Dedifferentiated amniotic fluid mesenchymal stem cell (primary cell): ENCODE data around the gene GPC1.

Experiments used
- DNase-seq: peaks from one replicate; pipeline ENCODE4 v3.0.0-alpha.2; 2016; ENCODE audit errors: extremely low spot score

Gene GPC1

GRCh38 chr2:240412975-240413812 is 22.3 kb upstream of the GPC1 start:
- DNase-seq: no peak

- DNase-seq: no peak
Observed at GRCh38 chr2:240413813-240414429, 21.5 kb upstream of the GPC1 start.

DNA sequence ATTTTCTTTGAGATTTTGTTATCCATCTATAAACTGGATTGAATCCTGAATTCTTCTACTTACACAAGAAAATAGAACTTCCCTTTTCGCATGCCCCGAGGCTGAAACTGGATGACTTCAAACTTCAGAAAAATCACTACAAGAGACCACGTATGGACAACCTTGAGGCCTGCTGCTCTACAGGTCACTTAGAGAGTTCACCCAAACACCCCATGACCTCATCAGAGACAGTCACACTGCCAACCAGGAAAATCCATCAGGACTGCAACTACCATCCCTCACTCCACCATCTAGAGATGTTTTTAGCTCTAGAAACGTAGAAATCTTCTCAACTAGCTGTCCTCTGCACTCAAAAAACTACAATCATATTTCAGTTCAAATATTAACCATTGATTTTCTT is 18.6 kb upstream of the GPC1 start:
- no peak for DNase-seq

DNA sequence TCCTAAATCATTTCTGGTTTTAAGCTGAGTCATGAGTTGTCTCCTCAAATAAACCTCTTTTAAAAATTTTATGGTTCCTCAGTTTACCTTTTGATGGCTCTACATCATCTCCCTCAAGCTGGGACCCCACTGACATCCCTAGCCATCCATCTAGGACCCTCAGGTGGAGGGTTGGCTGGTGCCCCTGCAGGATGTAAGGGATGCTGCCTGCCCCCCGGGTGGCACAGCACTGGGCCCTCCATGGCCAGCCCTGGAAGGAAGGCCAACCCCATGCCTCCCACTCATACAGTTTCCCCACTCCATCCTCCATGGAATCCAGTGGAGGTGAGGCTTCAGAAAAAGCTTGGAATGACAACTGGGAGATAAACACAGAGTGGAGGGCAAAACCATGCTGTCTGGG is 17.2 kb upstream of the GPC1 start:
- DNase-seq: no peak

DNA sequence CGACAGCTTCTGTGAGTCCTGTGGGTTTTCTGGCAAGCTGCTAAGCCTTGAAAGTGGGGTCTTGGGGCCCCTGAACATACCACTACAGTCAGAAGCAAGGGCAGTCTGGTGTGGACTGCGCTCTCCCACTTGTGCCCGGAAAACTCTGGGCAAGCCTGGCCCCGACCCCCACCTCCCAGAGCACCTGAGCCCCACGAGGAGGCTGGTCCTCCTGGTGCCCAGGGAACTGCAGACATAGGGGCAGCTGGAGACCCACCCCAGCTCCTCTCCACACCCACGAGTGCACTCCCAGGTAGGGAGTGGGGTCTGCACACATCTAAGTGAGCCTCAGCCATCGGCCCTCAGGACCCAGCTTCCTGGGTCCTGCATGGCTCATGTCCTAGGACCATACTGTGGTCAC is 16.2 kb upstream of the GPC1 start:
- DNase-seq: no peak

DNA sequence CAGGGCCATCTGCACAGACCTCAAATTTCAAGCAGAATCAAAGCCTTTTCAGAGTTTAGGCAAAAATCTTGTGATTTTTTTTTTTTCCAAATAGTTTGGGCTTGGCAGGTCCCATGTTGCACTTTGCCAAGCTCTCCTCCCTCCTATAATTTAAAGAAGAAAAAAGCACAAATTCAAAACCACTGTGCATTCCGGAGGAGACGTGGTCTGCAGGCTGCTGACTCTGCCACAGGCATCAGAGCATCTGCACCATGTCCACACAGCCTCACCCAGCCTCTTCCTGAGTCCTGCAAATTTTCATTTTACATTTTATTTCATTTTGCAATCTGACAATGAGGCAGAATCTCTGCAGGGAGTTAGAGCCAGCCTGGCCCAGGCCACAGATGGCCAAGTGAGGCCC is 15.7 kb upstream of the GPC1 start:
- DNase-seq: no peak

- DNase-seq: no peak
Observed at GRCh38 chr2:240420206-240421104, 15.0 kb upstream of the GPC1 start.

DNA sequence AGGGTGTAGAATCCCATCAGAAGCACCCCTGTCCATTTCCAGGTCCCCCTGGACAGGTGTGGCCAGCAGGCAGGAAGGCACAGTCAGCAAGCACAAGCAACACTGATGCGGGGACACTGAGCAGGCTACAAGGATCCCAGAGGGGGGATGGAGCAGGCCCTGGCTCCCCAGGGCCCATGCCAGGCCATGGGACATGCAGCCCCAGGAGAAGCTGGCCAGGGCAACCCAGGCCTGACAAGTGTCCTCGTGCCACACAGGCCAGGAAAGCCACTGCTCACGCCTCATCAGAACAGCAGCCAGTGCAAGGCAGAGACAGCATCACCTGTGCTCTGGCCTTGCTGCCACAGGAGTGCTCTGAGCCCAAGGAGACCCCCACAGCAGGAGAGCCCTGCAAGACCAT is 14.1 kb upstream of the GPC1 start:
- no peak for DNase-seq

DNA sequence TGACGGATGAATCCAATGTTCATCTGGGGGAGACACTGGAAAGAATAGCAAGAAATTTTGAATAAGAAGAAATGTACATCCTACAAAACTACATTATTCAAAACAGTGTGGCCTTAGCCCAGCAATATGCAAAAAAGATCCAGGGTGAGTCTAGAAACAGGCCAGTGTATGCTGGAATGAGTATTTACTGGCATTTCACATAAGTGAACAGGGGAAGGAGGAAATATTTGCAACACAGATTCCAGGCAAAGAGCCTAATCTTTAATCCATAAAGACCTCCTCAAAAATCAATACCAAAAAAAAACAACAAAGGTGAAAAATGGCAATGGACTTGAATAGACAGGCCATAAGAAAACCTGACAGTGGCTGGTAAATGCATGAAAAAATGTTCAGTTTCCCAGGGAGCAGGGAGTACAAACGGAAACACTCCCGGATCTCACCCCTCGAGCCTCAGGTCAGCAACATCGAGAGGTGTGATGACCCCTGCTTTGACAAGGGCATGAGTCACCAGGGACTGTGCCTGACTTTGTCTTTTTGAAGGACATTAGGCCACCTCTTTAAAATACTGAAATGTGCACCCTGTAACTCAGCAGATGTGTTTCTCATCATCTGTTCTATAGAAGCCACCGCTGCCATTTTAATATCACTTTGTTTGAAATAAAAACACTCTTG is 12.7 kb upstream of the GPC1 start:
- DNase-seq: no peak

GRCh38 chr2:240423788-240424191 is 11.7 kb upstream of the GPC1 start:
- DNase-seq: no peak

DNA sequence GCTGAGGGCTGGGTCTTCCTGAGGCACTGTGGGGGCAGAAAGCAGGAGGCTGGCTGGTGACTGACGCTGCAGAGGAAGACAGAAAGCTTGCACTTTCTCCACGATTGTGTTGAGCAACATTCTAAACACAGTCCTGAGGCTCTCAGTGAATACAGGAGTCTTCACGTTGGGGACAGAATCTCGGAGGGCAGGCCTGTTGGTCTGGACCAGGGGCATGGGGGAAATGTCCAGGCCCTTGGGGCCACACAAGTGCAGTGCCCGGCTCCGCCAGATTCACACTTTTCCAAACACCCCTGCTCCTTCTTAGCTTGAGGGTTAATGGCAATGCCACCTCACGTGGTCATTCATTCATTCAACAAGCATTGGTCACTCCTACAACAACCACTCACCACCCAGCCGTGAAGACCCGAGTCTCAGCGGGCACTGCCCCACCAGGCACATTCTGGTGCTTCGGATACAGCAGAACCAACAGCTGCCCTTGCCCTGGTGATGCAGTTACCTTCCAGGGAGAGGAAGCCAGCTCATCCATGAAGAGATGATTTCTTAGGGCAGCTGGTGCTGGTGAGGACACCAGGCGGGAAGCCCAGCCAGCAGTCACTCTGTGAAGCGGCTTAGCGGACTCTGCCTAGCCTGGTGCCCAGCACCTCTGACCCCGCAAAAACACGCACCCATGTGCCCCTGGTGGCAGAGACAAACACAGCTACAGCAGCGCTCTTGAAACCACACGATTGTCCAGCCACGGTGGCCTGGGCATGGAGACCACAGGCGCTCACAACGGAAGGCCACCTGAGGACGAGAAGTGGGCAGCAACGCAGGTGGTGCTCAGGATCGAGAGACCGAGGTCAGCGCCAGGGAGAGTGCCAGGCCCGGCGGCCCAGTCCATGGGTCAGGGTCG is 10.9 kb upstream of the GPC1 start:
- DNase-seq: no peak

GRCh38 chr2:240425236-240425615 is 10.2 kb upstream of the GPC1 start:
- no peak for DNase-seq

DNA sequence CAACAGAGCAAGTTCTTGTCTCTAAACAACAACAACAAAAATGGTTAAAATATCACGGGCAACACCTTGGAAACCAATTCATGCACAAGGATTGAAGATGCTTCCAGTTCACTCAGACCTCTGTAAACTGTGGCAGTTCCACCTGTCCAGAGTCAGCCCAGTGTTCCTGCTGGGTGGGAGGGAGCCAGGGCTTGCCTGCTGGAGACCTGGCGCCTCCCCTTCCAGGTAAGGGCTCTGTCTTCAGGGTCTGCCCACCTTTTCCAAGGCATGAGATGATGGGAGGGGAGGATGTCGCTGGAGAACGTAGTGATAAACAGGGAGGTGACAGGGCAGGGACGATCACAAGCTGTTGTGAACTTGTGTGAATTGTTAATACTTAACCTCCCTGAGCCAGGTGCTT is 9.8 kb upstream of the GPC1 start:
- DNase-seq: no peak

DNA sequence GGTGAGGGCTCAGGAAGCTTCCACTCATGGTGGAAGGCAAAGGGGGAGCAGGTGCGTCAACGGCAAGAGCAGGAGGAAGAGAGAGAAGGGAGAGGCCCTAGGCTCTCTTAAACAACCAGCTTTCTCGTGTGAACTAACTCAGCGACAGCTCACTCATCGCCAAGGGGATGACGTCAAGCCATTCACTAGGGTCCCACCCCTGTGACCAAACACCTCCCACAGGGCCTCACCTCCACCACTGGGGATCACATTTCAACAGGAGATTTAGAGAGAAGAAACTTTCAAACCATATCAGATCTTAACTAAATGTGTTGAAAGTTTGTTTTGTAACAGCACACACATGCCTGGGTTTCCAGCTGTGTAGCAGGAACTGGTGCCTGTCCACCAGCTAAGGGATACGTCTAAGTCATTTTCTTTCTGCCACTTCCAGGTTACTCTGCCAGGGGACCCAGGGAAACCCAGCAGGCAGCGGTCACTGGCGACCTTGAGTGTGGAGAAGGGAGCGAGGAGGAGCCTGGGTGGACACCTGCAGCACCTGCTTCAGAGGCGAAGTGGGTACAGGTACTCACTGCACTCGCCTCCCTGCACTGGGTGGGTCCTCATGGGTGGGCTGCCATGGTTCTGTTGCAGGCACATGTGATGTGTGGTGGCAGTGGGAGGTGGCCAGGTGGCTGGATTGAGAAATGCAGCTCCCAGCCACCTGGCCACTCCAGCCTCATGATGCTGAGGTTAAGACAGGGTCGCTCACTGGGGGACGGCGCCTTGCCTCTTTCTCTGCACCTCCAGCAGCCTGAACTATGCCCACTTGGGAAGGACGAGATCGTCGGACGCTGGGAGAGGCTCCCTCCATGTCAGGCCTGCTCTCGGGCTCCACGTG is 8.4 kb upstream of the GPC1 start:
- no peak for DNase-seq

DNA sequence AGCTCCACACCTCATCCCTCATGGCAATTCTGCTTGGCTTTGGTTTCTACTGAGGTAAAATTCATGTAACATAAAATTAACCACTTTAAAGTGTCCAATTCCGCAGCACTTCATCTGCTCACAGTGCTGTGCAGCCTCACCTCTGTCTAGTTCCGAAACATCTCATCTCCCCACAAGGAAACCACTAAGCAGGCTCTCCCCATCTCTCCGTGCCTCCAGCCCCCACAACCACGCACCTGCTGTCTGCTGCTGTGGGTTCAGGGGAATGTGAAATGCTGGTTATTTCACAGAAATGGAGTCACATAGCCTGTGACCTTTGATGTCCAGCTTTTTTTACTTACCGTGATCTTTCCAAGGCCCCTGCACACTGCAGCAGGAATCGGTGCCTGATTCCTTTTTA is 7.7 kb upstream of the GPC1 start:
- no peak for DNase-seq

- DNase-seq: no peak
Observed at GRCh38 chr2:240428245-240428644, 7.2 kb upstream of the GPC1 start.

GRCh38 chr2:240429341-240429871 is 6.1 kb upstream of the GPC1 start:
- DNase-seq: no peak

DNA sequence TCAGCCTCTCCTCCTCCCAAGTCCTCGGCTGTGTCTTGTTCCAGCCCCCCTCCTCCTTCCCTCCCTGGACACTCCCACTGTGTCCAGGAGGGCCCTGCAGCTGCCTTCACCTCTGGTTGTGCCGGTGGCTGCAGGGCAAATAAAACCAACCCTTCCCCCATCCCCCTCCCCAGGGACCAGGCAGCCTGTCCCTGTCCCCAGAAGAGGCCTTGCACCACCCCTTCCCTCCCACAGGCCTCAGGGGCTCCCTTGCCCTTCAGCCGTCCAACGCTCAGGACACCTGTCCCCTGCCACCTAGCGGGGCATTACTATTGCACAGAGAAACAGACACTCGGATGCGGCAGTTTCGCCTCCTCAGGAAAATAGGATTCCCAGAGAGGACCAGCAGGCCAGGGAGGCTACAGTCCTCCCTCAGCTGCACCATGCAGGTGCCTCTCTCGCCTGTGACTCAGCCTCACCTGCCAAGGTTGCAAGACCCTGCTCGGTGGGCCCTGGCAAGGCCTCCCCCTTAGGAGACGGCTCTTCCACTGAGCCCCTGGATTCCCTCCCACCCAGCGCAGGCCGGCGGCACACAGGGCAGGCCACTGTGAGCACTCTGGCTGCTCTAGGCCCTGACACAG is 5.5 kb upstream of the GPC1 start:
- DNase-seq: no peak

- DNase-seq: no peak
Observed at GRCh38 chr2:240430595-240430994, 4.9 kb upstream of the GPC1 start.
